PFSK-1 (cell line): Measurements from ENCODE around the gene KATNIP.

Experiments
- POLR2AphosphoS5 ChIP-seq: IDR thresholded peaks from 2 replicates; pipeline ENCODE4 v1.6.1; 2012; ENCODE audit warnings: low read depth, mild to moderate bottlenecking, control low read depth, low read length, moderate library complexity
- REST ChIP-seq, 2 experiments: IDR thresholded peaks; 2 replicates each; pipeline versions ENCODE4 v1.6.1 to v1.8.0; 2011 to 2012; ENCODE audit warnings: low read depth in 2 of 2, low read length in 2 of 2, control low read depth in 1 of 2, inconsistent platforms in 1 of 2, mild to moderate bottlenecking in 1 of 2, moderate library complexity in 1 of 2; ENCODE audit not compliant: insufficient read depth in 1 of 2
- SIN3A ChIP-seq: IDR thresholded peaks from 2 replicates; pipeline ENCODE4 v1.6.1; 2012; ENCODE audit warnings: mild to moderate bottlenecking, low read length, moderate library complexity, borderline replicate concordance; ENCODE audit not compliant: insufficient read depth
- TAF1 ChIP-seq: IDR thresholded peaks from 2 replicates; pipeline ENCODE4 v1.6.1; 2012; ENCODE audit warnings: low read length, control low read depth, borderline replicate concordance; ENCODE audit not compliant: insufficient read depth

DNA sequence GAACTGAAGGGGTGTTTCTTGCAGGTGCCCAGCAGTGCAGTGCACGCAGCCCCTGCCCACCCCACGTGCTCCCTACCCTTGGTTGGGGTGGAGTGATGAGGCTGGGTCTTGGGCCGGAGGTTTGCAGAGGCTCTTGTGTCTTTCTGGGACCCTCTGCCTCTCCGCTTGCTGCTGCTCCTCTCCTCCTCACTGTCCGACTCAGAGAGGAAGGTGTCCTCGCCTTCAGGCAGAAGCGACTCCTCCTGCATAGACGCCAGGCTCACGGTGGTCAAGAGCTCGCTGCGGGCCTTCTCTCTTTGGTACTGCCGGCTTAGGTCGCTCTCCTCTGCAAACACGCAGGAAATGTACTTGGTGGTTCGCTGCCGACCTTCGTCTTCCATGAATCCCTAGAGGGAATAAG lies 43.2 kb upstream of the KATNIP start:
- TF ChIP-seq POLR2AphosphoS5, result no peak
- no peak for TF ChIP-seq SIN3A
- TF ChIP-seq REST (IDR thresholded peaks at IDR 0.05; ENCODE audit: insufficient read depth in 1 of 2, low read depth in 2 of 2, low read length in 2 of 2), result no peak
- TF ChIP-seq TAF1, result no peak
